DND-41 (cell line): ENCODE results near the gene USP26.

Source experiments
- ATAC-seq: fragments of 200-7000 bp; cut with Tn5 transposase; 3 replicates; pipeline ENCODE4 v1.9.1; 2021; ENCODE audit warnings: low read depth; ENCODE audit not compliant: insufficient read depth
- DNase-seq: peaks from one replicate; pipeline ENCODE4 v3.0.0-alpha.2; 2020
- H2AFZ ChIP-seq: 2 replicates; pipeline ENCODE4 v1.6.0; 2012; ENCODE audit warnings: low read depth, low read length
- H3K27ac ChIP-seq: 2 replicates; pipeline ENCODE4 v1.5.1; 2012; ENCODE audit warnings: low read length, inconsistent platforms
- H3K27me3 ChIP-seq: fragments of 200-600 bp; sonication (generic); 2 replicates; pipeline ENCODE4 v1.6.0; 2012; ENCODE audit warnings: low read length, mild to moderate bottlenecking, inconsistent platforms; ENCODE audit not compliant: insufficient read depth, poor library complexity
- H3K36me3 ChIP-seq: 2 replicates; pipeline ENCODE4 v1.5.1; 2012; ENCODE audit warnings: low read length, inconsistent platforms; ENCODE audit not compliant: insufficient read depth
- H3K4me1 ChIP-seq: 2 replicates; pipeline ENCODE4 v1.5.1; 2012; ENCODE audit warnings: mild to moderate bottlenecking, low read length; ENCODE audit not compliant: insufficient read depth
- H3K4me2 ChIP-seq: 2 replicates; pipeline ENCODE4 v1.6.0; 2012; ENCODE audit warnings: mild to moderate bottlenecking, moderate library complexity, low read length, inconsistent platforms; ENCODE audit not compliant: insufficient read depth
- H3K4me3 ChIP-seq, 2 experiments: fragments of 200-600 bp in 1 of 2; shearing (Covaris generic) in 1 of 2; 2 replicates each; pipeline ENCODE4 v1.5.1; 2012 to 2016; ENCODE audit warnings: inconsistent platforms in 2 of 2, low read length in 2 of 2, mild to moderate bottlenecking in 2 of 2, low read depth in 1 of 2, moderate library complexity in 1 of 2
- H3K79me2 ChIP-seq: 2 replicates; pipeline ENCODE4 v1.6.0; 2012; ENCODE audit warnings: low read length, inconsistent platforms; ENCODE audit not compliant: insufficient read depth
- H3K9ac ChIP-seq: 2 replicates; pipeline ENCODE4 v1.6.0; 2012; ENCODE audit warnings: low read depth, mild to moderate bottlenecking, inconsistent platforms, low read length, moderate library complexity
- H3K9me3 ChIP-seq: 2 replicates; pipeline ENCODE4 v1.5.1; 2012; ENCODE audit warnings: low read length, moderate library complexity, mild to moderate bottlenecking, inconsistent platforms; ENCODE audit not compliant: insufficient read depth, severe bottlenecking
- H4K20me1 ChIP-seq: 2 replicates; pipeline ENCODE4 v1.6.0; 2012; ENCODE audit warnings: low read length; ENCODE audit not compliant: insufficient read depth
- CTCF ChIP-seq: IDR thresholded peaks from 2 replicates; pipeline ENCODE4 v1.5.1; 2012; ENCODE audit warnings: borderline replicate concordance, low read length, moderate library complexity, mild to moderate bottlenecking; ENCODE audit not compliant: poor library complexity, severe bottlenecking; ENCODE audit errors: extremely low read depth
- EZH2 ChIP-seq: IDR thresholded peaks from 3 replicates; pipeline ENCODE4 v1.6.1; 2012; ENCODE audit warnings: borderline replicate concordance, low read depth, mild to moderate bottlenecking, moderate library complexity, low read length, inconsistent platforms; ENCODE audit not compliant: severe bottlenecking

USP26 gene

GRCh38 chrX:133072566-133072965 lies 24.3 kb downstream of the USP26 start:
- H3K27ac ChIP-seq: no peak overlapping the region
- no peaks in the 10 kb centered on the region for H3K4me1 ChIP-seq
- no peak overlapping the region for H3K9ac ChIP-seq
- no peak overlapping the region for H3K4me2 ChIP-seq
- H3K79me2 ChIP-seq: no peaks in the 10 kb centered on the region
- H3K27me3 ChIP-seq: no peaks in the 10 kb centered on the region
- ATAC-seq (no peak), DNase-seq (no peak)
- no peaks in the 10 kb centered on the region for H3K36me3 ChIP-seq
- no peaks in the 10 kb centered on the region for H3K9me3 ChIP-seq
- H2AFZ ChIP-seq: no peak overlapping the region
- H3K4me3 ChIP-seq: no peak overlapping the region
- TF ChIP-seq CTCF (no peak), EZH2 (no peak)
- H4K20me1 ChIP-seq: no peaks in the 10 kb centered on the region

GRCh38 chrX:133068461-133068860 lies 28.4 kb downstream of the USP26 start:
- Histone ChIP-seq H3K9me3 (no peaks in the 10 kb centered on the region), H2AFZ (no peak overlapping the region), H3K79me2 (no peaks in the 10 kb centered on the region), H3K9ac (no peak overlapping the region), H3K27me3 (no peaks in the 10 kb centered on the region), H3K4me3 (no peak overlapping the region), H3K4me1 (no peaks in the 10 kb centered on the region), H3K36me3 (no peaks in the 10 kb centered on the region), H3K4me2 (no peak overlapping the region), H4K20me1 (no peaks in the 10 kb centered on the region), H3K27ac (no peak overlapping the region)
- TF ChIP-seq CTCF (no peak), EZH2 (no peak)
- ATAC-seq (no peak), DNase-seq (no peak)

- Histone ChIP-seq H3K4me3 (no peak overlapping the region), H3K27ac (no peak overlapping the region), H3K36me3 (no peaks in the 10 kb centered on the region), H3K9me3 (no peaks in the 10 kb centered on the region), H3K9ac (no peak overlapping the region), H3K27me3 (no peaks in the 10 kb centered on the region), H3K79me2 (no peaks in the 10 kb centered on the region), H2AFZ (no peak overlapping the region), H3K4me2 (no peak overlapping the region), H4K20me1 (no peaks in the 10 kb centered on the region), H3K4me1 (no peaks in the 10 kb centered on the region)
- DNase-seq (no peak), ATAC-seq (no peak)
- TF ChIP-seq EZH2 (no peak), CTCF (no peak)
Measured at GRCh38 chrX:133056341-133056740, 40.6 kb downstream of the USP26 start.

- TF ChIP-seq CTCF (no peak), EZH2 (no peak)
- H3K36me3 ChIP-seq: no peaks in the 10 kb centered on the region
- H2AFZ ChIP-seq: no peak overlapping the region
- no peak overlapping the region for H3K27ac ChIP-seq
- no peaks in the 10 kb centered on the region for H3K27me3 ChIP-seq
- no peak overlapping the region for H3K4me3 ChIP-seq
- no peak overlapping the region for H3K4me2 ChIP-seq
- no peak overlapping the region for H3K9ac ChIP-seq
- no peaks in the 10 kb centered on the region for H3K9me3 ChIP-seq
- no peak for DNase-seq
- ATAC-seq: no peak
- H3K4me1 ChIP-seq: no peaks in the 10 kb centered on the region
- no peaks in the 10 kb centered on the region for H4K20me1 ChIP-seq
- H3K79me2 ChIP-seq: no peaks in the 10 kb centered on the region
Measured at GRCh38 chrX:133054761-133055405, 42.0 kb downstream of the USP26 start.
